ENCODE results near the gene TMEM132E. TPM values are rescaled to one million over a fixed set of nuclear protein-coding genes. Genes with fewer than 3 reads are reported as not detected.

Gene TMEM132E
- total RNA-seq, 2 donors from 2014 or later: 0.09 to 0.26 TPM

DNA sequence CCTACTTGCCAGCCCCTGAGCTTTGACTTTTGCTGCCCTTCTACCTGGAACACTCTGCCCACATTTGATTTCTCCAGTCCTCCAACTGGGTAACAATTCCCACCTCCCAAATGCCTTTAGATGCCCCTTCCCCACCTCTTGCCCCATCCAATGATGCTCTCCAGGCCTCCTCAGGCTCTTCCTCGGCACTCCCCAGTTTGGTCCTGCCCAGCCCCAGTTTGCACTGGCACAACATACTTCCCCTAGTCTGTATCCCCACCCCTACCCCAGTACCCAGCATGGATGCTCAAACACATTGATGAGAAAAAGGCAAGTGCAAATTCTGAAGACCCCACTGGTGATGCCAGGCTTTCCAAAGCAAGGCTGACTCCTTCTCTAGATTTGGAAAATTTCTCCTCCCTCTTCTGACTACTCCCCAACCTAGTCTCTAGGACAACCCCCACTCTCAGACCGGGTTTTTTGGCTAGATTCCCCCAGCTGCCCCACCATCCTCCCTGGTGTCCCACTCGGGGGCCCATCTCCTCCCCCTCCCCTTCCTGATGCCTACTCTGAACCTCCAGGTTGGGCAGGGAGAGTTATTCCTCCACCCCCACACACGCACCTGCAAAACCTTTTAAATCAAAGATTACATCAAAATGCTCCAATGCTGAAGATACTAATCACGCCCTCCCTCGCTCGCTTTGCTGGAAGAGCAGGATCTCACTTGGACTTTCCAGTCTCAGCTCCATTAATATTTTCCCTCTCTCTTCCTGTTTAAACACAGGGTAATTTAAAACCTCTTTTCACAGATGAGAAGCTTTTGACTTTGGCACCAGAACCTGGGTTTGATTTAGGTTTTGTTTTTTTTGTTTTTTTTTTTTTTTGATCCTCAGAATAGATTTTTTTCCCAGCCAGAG lies 94.9 kb downstream of the TMEM132E start:
- ATAC-seq (no peak), DNase-seq (no peak)
- intact Hi-C loops (cut with DNase I): no loop called here

DNA sequence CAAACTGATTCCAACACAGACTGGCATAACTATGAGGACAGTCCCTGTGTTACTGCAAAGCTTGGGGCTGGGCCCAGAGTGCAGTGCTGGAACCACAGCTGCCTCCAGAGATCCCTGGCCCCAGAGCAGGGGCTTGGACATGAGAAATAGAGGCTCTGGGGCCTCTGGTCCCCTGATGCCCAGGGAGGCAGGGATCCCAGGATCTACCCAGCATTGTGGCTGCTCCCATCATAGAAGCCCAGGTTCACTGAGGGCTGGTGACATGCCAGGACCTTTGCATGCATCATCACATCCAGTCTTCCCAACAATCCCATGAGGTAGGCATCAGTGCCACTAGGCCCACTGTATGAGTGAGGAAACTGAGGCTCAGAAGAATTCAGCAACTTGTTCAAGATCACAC lies 95.8 kb downstream of the TMEM132E start:
- intact Hi-C loops (cut with DNase I): no loop called here
- no peak for DNase-seq
- no peak for ATAC-seq

DNA sequence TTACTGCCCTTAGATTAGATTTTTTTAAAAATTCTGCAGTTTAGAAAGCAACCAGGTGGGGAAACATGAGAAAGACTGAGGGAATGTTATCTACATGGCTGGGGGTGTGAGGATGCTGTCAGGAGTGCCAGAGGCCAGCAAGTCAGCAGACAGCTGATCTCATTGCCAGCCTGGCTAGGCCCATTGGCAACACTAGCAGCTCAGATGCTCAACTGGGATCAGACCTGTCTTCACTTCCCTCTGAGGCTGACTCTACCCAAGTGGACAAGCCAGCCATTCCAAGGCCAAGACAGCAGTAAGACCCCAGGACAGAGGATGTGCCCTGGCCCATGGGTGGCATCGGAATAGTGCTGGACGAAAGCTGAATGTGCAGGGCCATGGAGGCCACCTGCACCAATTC lies 96.2 kb downstream of the TMEM132E start:
- no peak for ATAC-seq
- intact Hi-C loops (cut with DNase I): no loop called here
- DNase-seq: no peak

DNA sequence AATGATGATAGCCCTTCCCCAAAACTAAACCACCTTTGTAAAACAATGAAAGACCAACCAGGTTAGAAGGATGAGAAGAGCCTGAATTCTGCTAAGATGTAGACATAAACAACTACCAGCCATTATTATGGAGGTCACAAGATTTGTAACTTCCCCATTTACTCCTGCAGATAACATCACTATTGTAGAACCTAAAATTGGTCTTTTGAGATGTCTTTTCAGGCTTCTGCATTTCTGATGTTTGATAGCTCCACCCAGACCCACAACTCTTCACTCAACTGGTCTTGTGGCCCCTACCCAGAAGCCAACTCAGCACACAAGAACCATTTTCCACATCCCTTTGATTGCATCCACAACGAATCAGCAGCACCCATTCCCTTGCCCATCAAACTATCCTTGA lies 100.8 kb downstream of the TMEM132E start:
- DNase-seq: no peak
- intact Hi-C loops (cut with DNase I): no loop called here

DNA sequence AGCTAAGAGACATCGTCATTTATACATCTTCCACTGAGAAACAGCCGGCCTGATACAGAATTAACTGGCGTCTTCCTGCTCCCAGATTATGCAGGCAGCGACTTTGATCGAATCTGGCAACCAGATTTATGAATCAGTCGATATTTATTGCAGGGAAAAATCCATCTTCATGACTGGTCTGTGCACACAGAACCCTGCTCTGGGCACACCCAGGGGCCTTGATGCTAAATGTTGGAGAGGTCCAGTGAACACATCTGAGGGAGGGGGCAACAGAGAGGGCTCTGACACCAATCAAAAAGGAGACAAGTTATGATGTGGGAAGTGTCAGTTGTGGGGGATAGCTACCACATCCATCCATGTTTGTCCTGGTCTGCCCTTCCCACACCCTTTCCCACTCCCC lies 102.9 kb downstream of the TMEM132E start:
- ATAC-seq: no peak
- no peak for DNase-seq
- intact Hi-C loops (cut with DNase I): no loop called here

More for the DNA sequence above, 100.8 kb downstream of the TMEM132E start:
- ATAC-seq: no peak

DNA sequence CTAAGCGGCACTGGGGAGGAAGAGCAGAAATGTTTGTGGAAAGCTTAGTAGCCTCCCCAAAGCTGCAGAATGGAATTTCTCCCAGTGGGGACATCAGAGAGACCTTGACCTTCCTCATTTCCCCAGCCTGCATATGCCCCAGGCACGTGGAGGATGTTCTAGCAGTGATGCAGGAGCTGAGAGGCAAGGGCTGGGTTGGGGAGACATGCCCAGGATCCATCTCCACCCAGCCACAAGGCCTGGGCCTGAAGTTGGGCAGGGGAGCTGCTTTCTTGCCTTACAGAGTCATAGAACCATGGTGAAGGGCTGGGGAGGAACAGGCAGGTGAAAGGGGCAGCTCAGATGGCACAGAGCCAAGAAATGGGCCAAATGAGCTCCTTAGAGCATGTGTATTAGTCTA lies 104.0 kb downstream of the TMEM132E start:
- ATAC-seq (no peak), DNase-seq (no peak)
- intact Hi-C loops (cut with DNase I): no loop called here

Other genes starting within 250 kb of the TMEM132E start
- gene CCL13, start 223.1 kb upstream of the TMEM132E start, total RNA-seq: 1 to 10 TPM; 4.6 to 6.4 TPM
- gene CCL1, start 216.3 kb upstream of the TMEM132E start, total RNA-seq: not detected

Data from left cardiac atrium (tissue), 4 donors.